GM23338 (cell line): ENCODE data around the gene COL24A1. TPM values are rescaled to one million over a fixed set of nuclear protein-coding genes. Genes with fewer than 3 reads are reported as not detected.

ENCODE experiments used
- ATAC-seq: fragments of 200-7000 bp; cut with Tn5 transposase; 3 replicates; pipeline ENCODE4 v1.9.1; 2020
- DNase-seq: peaks from one replicate; pipeline ENCODE4 v3.0.0-alpha.2; 2015; ENCODE audit warnings: low spot score
- H2AFZ ChIP-seq: fragments of 200-600 bp; sonication (generic); 2 replicates; pipeline ENCODE4 v1.8.0; 2016; ENCODE audit warnings: antibody characterized with exemption, mild to moderate bottlenecking, moderate library complexity
- H3F3A ChIP-seq: fragments of 200-600 bp; sonication (generic); replicated peaks from 2 replicates; pipeline ENCODE4 v1.8.0; 2017; ENCODE audit warnings: antibody characterized with exemption, mixed run types, low read depth
- H3K27ac ChIP-seq: fragments of 200-600 bp; sonication (generic); 2 replicates; pipeline ENCODE4 v1.6.1; 2016; ENCODE audit warnings: low read depth
- H3K27me3 ChIP-seq: fragments of 200-600 bp; sonication (generic); 2 replicates; pipeline ENCODE4 v1.8.0; 2016; ENCODE audit warnings: mild to moderate bottlenecking, mixed run types, moderate library complexity; ENCODE audit not compliant: insufficient read depth
- H3K36me3 ChIP-seq: fragments of 200-600 bp; sonication (generic); 2 replicates; pipeline ENCODE4 v1.8.0; 2016; ENCODE audit warnings: mild to moderate bottlenecking; ENCODE audit not compliant: insufficient read depth
- H3K4me1 ChIP-seq: fragments of 200-600 bp; sonication (generic); 2 replicates; pipeline ENCODE4 v1.8.0; 2016; ENCODE audit warnings: mild to moderate bottlenecking, moderate library complexity; ENCODE audit not compliant: insufficient read depth
- H3K4me2 ChIP-seq: fragments of 200-600 bp; sonication (generic); 2 replicates; pipeline ENCODE4 v1.7.1; 2017; ENCODE audit warnings: mixed run types
- H3K4me3 ChIP-seq: fragments of 200-600 bp; sonication (generic); 2 replicates; pipeline ENCODE4 v1.6.1; 2016; ENCODE audit warnings: mixed run types
- H3K79me2 ChIP-seq: fragments of 200-600 bp; sonication (generic); replicated peaks from 2 replicates; pipeline ENCODE4 v1.8.0; 2017; ENCODE audit warnings: mild to moderate bottlenecking; ENCODE audit not compliant: insufficient read depth
- H3K9me2 ChIP-seq: fragments of 200-600 bp; sonication (generic); 2 replicates; pipeline ENCODE4 v1.8.0; 2017; ENCODE audit not compliant: insufficient read depth
- H4K20me1 ChIP-seq: fragments of 200-600 bp; sonication (generic); replicated peaks from 2 replicates; pipeline ENCODE4 v1.8.0; 2017; ENCODE audit warnings: mild to moderate bottlenecking; ENCODE audit not compliant: insufficient read depth
- H3K27ac Mint-ChIP-seq: 2 replicates; pipeline ENCODE4 v1.8.0; 2020; ENCODE audit warnings: inconsistent platforms, mild to moderate bottlenecking, moderate library complexity, mixed read lengths
- H3K27me3 Mint-ChIP-seq: 3 replicates; pipeline ENCODE4 v1.8.0; 2022; ENCODE audit warnings: low read depth, mild to moderate bottlenecking, moderate library complexity, mixed read lengths, inconsistent platforms; ENCODE audit not compliant: insufficient read depth, poor library complexity
- H3K36me3 Mint-ChIP-seq: 3 replicates; pipeline ENCODE4 v1.8.0; 2021; ENCODE audit warnings: low read depth, mild to moderate bottlenecking, inconsistent platforms, moderate library complexity, mixed read lengths
- H3K4me1 Mint-ChIP-seq: 3 replicates; pipeline ENCODE4 v1.8.0; 2020; ENCODE audit warnings: mild to moderate bottlenecking, inconsistent platforms, mixed read lengths
- H3K4me3 Mint-ChIP-seq: 3 replicates; pipeline ENCODE4 v1.8.0; 2021; ENCODE audit warnings: moderate library complexity, mild to moderate bottlenecking, inconsistent platforms, mixed read lengths
- H3K9me3 Mint-ChIP-seq: 3 replicates; pipeline ENCODE4 v1.8.0; 2020; ENCODE audit warnings: moderate library complexity, mild to moderate bottlenecking, inconsistent platforms, mixed read lengths
- CREB1 ChIP-seq: fragments of 250-450 bp; sonication (Bioruptor Pico); IDR thresholded peaks from 2 replicates; pipeline ENCODE4 v1.5.0; 2020; ENCODE audit warnings: low read depth, mild to moderate bottlenecking, moderate library complexity
- EZH2 ChIP-seq: fragments of 200-600 bp; sonication (generic); IDR thresholded peaks from one replicate; pipeline ENCODE4 v1.8.0; 2017; ENCODE audit warnings: antibody characterized with exemption, mild to moderate bottlenecking, low read depth; ENCODE audit not compliant: unreplicated experiment
- EZH2phosphoT487 ChIP-seq: fragments of 200-600 bp; sonication (generic); IDR thresholded peaks from one replicate; pipeline ENCODE4 v1.8.1; 2018; ENCODE audit warnings: antibody characterized with exemption; ENCODE audit not compliant: unreplicated experiment
- JUNB ChIP-seq: IDR thresholded peaks from one replicate; pipeline ENCODE4 v1.6.1; 2016; ENCODE audit warnings: antibody characterized with exemption; ENCODE audit not compliant: unreplicated experiment
- NANOG ChIP-seq: IDR thresholded peaks from 2 replicates; pipeline ENCODE4 v1.6.1; 2016; ENCODE audit warnings: antibody characterized with exemption, borderline replicate concordance
- POLR2AphosphoS5 ChIP-seq: IDR thresholded peaks from 2 replicates; pipeline ENCODE4 v1.6.1; 2016; ENCODE audit warnings: antibody characterized with exemption, low read depth
- STAT1 ChIP-seq: IDR thresholded peaks from one replicate; pipeline ENCODE4 v1.6.1; 2016; ENCODE audit warnings: antibody characterized with exemption; ENCODE audit not compliant: unreplicated experiment
- ZNF114 ChIP-seq: fragments of 250-450 bp; sonication (Bioruptor Pico); IDR thresholded peaks from 2 replicates; pipeline ENCODE4 v1.5.0; 2020; ENCODE audit warnings: mild to moderate bottlenecking, moderate library complexity
- ZNF331 ChIP-seq: fragments of 250-450 bp; sonication (Bioruptor Pico); IDR thresholded peaks from 2 replicates; pipeline ENCODE4 v1.5.0; 2020; ENCODE audit warnings: low read depth, mild to moderate bottlenecking, moderate library complexity
- polyA plus RNA-seq: library from polyadenylated mRNA; unstranded; fragments of >200 nt; fragmentation: Nextera tagmentation; extraction: Ambion mirVana; gene quantifications from 2 replicates; pipeline ENCODE4 v1.2.1, GENCODE V29; 2016
- total RNA-seq: library from RNA; depleted of rRNA; stranded (reverse); fragments of >200 nt; shearing (Covaris generic); gene quantifications from 2 replicates; pipeline ENCODE4 v1.2.3, GENCODE V29; 2014
- TF ChIP-seq, protein P1 (sequence below): IDR thresholded peaks from 2 replicates; pipeline ENCODE4 v1.6.1; 2016; ENCODE audit warnings: antibody characterized with exemption
- TF ChIP-seq, protein P2 (sequence below), 2 experiments: fragments of 200-600 bp in 1 of 2; sonication (generic) in 1 of 2; conservative IDR thresholded peaks; 2 replicates each; pipeline versions ENCODE4 v1.5.1 to v1.6.1; 2016 to 2017; ENCODE audit warnings: antibody characterized with exemption in 2 of 2, low read depth in 2 of 2, mild to moderate bottlenecking in 2 of 2, moderate library complexity in 1 of 2
- TF ChIP-seq, protein P3 (sequence below): IDR thresholded peaks from one replicate; pipeline ENCODE4 v1.6.1; 2018; ENCODE audit warnings: antibody characterized with exemption; ENCODE audit not compliant: unreplicated experiment
- TF ChIP-seq, protein P4 (sequence below): fragments of 250-450 bp; sonication (Bioruptor Pico); IDR thresholded peaks from 2 replicates; pipeline ENCODE4 v1.5.0; 2020; ENCODE audit warnings: mild to moderate bottlenecking, moderate library complexity

Gene COL24A1
- total and polyA plus RNA-seq, 2 experiments from 2014 or later = 1.2 to 2.1 TPM

DNA sequence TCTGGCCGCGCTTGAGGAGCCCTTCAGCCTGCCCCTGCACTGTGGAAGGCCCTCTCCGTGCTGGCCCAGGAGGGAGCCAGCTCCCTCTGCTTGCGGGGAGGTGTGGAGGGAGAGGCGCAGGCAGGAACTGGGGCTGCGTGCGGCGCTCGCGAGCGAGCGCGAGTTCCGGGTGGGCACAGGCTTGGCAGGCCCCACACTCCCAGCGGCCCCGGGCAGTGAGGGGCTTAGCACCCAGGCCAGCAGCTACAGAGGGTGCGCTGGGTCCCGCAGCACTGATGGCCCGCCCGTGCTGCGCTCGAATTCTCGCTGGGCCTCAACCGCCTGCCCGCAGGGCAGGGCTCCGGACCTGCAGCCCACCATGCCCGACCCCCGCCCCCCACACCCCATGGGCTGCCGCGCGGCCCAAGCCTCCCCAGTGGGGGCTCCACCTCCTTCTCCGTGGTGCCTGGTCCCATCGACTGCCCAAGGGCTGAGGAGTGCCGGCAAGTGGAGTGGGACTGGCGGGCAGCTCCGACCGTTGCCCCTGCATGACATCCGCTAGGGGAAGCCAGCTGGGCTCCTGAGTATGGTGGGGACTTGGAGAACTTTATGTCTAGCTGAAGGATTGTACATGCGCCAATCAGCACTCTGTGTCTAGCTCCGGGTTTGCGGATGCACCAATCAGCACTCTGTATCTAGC lies 46.0 kb downstream of the COL24A1 start:
- no peak overlapping the region for H3K4me2 ChIP-seq
- H3K9me2 ChIP-seq = no peaks in the 10 kb centered on the region
- Mint-ChIP-seq H3K36me3 (no peaks in the 10 kb centered on the region), H3K27ac (no peak overlapping the region), H3K4me3 (no peak overlapping the region), H3K4me1 (no peaks in the 10 kb centered on the region), H3K9me3 (peaks cover 3% of the 10 kb centered on the region; the same call in 2 of the 3 replicates), H3K27me3 (no peaks in the 10 kb centered on the region)
- ATAC-seq = no peak
- no peaks in the 10 kb centered on the region for H3K27me3 ChIP-seq
- DNase-seq = no peak
- H3K27ac ChIP-seq = no peak overlapping the region
- H3K36me3 ChIP-seq = no peaks in the 10 kb centered on the region
- no peaks in the 10 kb centered on the region for H3F3A ChIP-seq
- H3K4me3 ChIP-seq = no peak overlapping the region
- no peak overlapping the region for H2AFZ ChIP-seq
- no peaks in the 10 kb centered on the region for H3K4me1 ChIP-seq
- H3K79me2 ChIP-seq = no peaks in the 10 kb centered on the region
- no peak for TF ChIP-seq EZH2phosphoT487
- TF ChIP-seq, protein P1, sequence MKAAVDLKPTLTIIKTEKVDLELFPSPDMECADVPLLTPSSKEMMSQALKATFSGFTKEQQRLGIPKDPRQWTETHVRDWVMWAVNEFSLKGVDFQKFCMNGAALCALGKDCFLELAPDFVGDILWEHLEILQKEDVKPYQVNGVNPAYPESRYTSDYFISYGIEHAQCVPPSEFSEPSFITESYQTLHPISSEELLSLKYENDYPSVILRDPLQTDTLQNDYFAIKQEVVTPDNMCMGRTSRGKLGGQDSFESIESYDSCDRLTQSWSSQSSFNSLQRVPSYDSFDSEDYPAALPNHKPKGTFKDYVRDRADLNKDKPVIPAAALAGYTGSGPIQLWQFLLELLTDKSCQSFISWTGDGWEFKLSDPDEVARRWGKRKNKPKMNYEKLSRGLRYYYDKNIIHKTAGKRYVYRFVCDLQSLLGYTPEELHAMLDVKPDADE = no peak
- TF ChIP-seq, protein P2, sequence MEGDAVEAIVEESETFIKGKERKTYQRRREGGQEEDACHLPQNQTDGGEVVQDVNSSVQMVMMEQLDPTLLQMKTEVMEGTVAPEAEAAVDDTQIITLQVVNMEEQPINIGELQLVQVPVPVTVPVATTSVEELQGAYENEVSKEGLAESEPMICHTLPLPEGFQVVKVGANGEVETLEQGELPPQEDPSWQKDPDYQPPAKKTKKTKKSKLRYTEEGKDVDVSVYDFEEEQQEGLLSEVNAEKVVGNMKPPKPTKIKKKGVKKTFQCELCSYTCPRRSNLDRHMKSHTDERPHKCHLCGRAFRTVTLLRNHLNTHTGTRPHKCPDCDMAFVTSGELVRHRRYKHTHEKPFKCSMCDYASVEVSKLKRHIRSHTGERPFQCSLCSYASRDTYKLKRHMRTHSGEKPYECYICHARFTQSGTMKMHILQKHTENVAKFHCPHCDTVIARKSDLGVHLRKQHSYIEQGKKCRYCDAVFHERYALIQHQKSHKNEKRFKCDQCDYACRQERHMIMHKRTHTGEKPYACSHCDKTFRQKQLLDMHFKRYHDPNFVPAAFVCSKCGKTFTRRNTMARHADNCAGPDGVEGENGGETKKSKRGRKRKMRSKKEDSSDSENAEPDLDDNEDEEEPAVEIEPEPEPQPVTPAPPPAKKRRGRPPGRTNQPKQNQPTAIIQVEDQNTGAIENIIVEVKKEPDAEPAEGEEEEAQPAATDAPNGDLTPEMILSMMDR (conservative IDR thresholded peaks at IDR 0.05; ENCODE audit: low read depth in 2 of 2) = no peak
- TF ChIP-seq, protein P3, sequence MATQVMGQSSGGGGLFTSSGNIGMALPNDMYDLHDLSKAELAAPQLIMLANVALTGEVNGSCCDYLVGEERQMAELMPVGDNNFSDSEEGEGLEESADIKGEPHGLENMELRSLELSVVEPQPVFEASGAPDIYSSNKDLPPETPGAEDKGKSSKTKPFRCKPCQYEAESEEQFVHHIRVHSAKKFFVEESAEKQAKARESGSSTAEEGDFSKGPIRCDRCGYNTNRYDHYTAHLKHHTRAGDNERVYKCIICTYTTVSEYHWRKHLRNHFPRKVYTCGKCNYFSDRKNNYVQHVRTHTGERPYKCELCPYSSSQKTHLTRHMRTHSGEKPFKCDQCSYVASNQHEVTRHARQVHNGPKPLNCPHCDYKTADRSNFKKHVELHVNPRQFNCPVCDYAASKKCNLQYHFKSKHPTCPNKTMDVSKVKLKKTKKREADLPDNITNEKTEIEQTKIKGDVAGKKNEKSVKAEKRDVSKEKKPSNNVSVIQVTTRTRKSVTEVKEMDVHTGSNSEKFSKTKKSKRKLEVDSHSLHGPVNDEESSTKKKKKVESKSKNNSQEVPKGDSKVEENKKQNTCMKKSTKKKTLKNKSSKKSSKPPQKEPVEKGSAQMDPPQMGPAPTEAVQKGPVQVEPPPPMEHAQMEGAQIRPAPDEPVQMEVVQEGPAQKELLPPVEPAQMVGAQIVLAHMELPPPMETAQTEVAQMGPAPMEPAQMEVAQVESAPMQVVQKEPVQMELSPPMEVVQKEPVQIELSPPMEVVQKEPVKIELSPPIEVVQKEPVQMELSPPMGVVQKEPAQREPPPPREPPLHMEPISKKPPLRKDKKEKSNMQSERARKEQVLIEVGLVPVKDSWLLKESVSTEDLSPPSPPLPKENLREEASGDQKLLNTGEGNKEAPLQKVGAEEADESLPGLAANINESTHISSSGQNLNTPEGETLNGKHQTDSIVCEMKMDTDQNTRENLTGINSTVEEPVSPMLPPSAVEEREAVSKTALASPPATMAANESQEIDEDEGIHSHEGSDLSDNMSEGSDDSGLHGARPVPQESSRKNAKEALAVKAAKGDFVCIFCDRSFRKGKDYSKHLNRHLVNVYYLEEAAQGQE = no peak
- no peak for TF ChIP-seq CREB1
- TF ChIP-seq JUNB = no peak
- TF ChIP-seq, protein P4, sequence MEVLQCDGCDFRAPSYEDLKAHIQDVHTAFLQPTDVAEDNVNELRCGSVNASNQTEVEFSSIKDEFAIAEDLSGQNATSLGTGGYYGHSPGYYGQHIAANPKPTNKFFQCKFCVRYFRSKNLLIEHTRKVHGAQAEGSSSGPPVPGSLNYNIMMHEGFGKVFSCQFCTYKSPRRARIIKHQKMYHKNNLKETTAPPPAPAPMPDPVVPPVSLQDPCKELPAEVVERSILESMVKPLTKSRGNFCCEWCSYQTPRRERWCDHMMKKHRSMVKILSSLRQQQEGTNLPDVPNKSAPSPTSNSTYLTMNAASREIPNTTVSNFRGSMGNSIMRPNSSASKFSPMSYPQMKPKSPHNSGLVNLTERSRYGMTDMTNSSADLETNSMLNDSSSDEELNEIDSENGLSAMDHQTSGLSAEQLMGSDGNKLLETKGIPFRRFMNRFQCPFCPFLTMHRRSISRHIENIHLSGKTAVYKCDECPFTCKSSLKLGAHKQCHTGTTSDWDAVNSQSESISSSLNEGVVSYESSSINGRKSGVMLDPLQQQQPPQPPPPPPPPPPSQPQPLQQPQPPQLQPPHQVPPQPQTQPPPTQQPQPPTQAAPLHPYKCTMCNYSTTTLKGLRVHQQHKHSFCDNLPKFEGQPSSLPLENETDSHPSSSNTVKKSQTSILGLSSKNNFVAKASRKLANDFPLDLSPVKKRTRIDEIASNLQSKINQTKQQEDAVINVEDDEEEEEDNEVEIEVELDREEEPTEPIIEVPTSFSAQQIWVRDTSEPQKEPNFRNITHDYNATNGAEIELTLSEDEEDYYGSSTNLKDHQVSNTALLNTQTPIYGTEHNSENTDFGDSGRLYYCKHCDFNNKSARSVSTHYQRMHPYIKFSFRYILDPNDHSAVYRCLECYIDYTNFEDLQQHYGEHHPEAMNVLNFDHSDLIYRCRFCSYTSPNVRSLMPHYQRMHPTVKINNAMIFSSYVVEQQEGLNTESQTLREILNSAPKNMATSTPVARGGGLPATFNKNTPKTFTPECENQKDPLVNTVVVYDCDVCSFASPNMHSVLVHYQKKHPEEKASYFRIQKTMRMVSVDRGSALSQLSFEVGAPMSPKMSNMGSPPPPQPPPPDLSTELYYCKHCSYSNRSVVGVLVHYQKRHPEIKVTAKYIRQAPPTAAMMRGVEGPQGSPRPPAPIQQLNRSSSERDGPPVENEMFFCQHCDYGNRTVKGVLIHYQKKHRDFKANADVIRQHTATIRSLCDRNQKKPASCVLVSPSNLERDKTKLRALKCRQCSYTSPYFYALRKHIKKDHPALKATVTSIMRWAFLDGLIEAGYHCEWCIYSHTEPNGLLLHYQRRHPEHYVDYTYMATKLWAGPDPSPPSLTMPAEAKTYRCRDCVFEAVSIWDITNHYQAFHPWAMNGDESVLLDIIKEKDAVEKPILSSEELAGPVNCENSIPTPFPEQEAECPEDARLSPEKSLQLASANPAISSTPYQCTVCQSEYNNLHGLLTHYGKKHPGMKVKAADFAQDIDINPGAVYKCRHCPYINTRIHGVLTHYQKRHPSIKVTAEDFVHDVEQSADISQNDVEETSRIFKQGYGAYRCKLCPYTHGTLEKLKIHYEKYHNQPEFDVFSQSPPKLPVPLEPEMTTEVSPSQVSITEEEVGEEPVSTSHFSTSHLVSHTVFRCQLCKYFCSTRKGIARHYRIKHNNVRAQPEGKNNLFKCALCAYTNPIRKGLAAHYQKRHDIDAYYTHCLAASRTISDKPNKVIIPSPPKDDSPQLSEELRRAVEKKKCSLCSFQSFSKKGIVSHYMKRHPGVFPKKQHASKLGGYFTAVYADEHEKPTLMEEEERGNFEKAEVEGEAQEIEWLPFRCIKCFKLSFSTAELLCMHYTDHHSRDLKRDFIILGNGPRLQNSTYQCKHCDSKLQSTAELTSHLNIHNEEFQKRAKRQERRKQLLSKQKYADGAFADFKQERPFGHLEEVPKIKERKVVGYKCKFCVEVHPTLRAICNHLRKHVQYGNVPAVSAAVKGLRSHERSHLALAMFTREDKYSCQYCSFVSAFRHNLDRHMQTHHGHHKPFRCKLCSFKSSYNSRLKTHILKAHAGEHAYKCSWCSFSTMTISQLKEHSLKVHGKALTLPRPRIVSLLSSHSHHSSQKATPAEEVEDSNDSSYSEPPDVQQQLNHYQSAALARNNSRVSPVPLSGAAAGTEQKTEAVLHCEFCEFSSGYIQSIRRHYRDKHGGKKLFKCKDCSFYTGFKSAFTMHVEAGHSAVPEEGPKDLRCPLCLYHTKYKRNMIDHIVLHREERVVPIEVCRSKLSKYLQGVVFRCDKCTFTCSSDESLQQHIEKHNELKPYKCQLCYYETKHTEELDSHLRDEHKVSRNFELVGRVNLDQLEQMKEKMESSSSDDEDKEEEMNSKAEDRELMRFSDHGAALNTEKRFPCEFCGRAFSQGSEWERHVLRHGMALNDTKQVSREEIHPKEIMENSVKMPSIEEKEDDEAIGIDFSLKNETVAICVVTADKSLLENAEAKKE (CRISPR knock-in tag) = no peak
- no peak for TF ChIP-seq ZNF114
- no peak for TF ChIP-seq POLR2AphosphoS5
- no peak for TF ChIP-seq ZNF331 (CRISPR knock-in tag)
- no peak for TF ChIP-seq EZH2
- no peak for TF ChIP-seq NANOG
- TF ChIP-seq STAT1 = no peak
- no peaks in the 10 kb centered on the region for H4K20me1 ChIP-seq
